GM23248 (cell line): Measurements from ENCODE around the gene INPP5D. TPM values are rescaled to one million over a fixed set of nuclear protein-coding genes. Genes with fewer than 3 reads are reported as not detected.
A peak's percentile ranks its signal among the peaks of the same experiment; 100 is the strongest.

Experiments
- DNase-seq: peaks from one replicate; pipeline ENCODE4 v3.0.0-alpha.2; 2015
- H2AFZ ChIP-seq: fragments of 200-600 bp; sonication (generic); 2 replicates; pipeline ENCODE4 v1.6.1; 2016; ENCODE audit warnings: antibody characterized with exemption
- H3F3A ChIP-seq: fragments of 200-600 bp; sonication (generic); 2 replicates; pipeline ENCODE4 v1.6.1; 2016; ENCODE audit warnings: mild to moderate bottlenecking, antibody characterized with exemption, mixed run types; ENCODE audit not compliant: insufficient read depth
- H3K27ac ChIP-seq: fragments of 200-600 bp; sonication (generic); 2 replicates; pipeline ENCODE4 v1.5.1; 2016; ENCODE audit warnings: mild to moderate bottlenecking
- H3K27me3 ChIP-seq: fragments of 200-600 bp; sonication (generic); replicated peaks from 2 replicates; pipeline ENCODE4 v1.6.1; 2016; ENCODE audit warnings: mild to moderate bottlenecking; ENCODE audit not compliant: insufficient read depth
- H3K36me3 ChIP-seq: fragments of 200-600 bp; sonication (generic); 2 replicates; pipeline ENCODE4 v1.6.1; 2016; ENCODE audit warnings: low read depth, mild to moderate bottlenecking
- H3K4me1 ChIP-seq: fragments of 200-600 bp; sonication (generic); 2 replicates; pipeline ENCODE4 v1.6.1; 2016; ENCODE audit warnings: mild to moderate bottlenecking; ENCODE audit not compliant: insufficient read depth
- H3K4me2 ChIP-seq: fragments of 200-600 bp; sonication (generic); one replicate; pipeline ENCODE4 v1.6.1; 2016; ENCODE audit warnings: mild to moderate bottlenecking; ENCODE audit not compliant: unreplicated experiment
- H3K4me3 ChIP-seq: fragments of 200-600 bp; sonication (generic); 2 replicates; pipeline ENCODE4 v1.5.1; 2016; ENCODE audit warnings: mild to moderate bottlenecking
- H3K79me2 ChIP-seq: fragments of 200-600 bp; sonication (generic); 2 replicates; pipeline ENCODE4 v1.6.1; 2016; ENCODE audit warnings: mild to moderate bottlenecking; ENCODE audit not compliant: insufficient read depth
- H3K9ac ChIP-seq: fragments of 200-600 bp; sonication (generic); 2 replicates; pipeline ENCODE4 v1.6.1; 2016; ENCODE audit warnings: mild to moderate bottlenecking
- H3K9me2 ChIP-seq: fragments of 200-600 bp; sonication (generic); 2 replicates; pipeline ENCODE4 v1.6.1; 2016; ENCODE audit warnings: mixed run types, mild to moderate bottlenecking, moderate library complexity; ENCODE audit not compliant: insufficient read depth
- H3K9me3 ChIP-seq: fragments of 200-600 bp; sonication (generic); one replicate; pipeline ENCODE4 v1.6.1; 2017; ENCODE audit warnings: low read depth
- H4K20me1 ChIP-seq: fragments of 200-600 bp; sonication (generic); 2 replicates; pipeline ENCODE4 v1.6.0; 2016; ENCODE audit not compliant: insufficient read depth
- EZH2 ChIP-seq: fragments of 200-600 bp; sonication (generic); IDR thresholded peaks from 2 replicates; pipeline ENCODE4 v1.6.1; 2018; ENCODE audit warnings: antibody characterized with exemption, mild to moderate bottlenecking; ENCODE audit not compliant: insufficient read depth, poor library complexity, severe bottlenecking
- EZH2phosphoT487 ChIP-seq: fragments of 200-600 bp; sonication (generic); IDR thresholded peaks from 2 replicates; pipeline ENCODE4 v1.6.1; 2018; ENCODE audit warnings: antibody characterized with exemption, moderate library complexity, mild to moderate bottlenecking, low read depth; ENCODE audit not compliant: insufficient read depth
- WGBS, 2 experiments: methylation state at CpG; one replicate each; pipeline ENCODE4 v1.1.6; 2015 to 2017; ENCODE audit warnings: low lambda C conversion rate in 2 of 2, low coverage in 1 of 2; ENCODE audit errors: missing lambda C conversion rate in 2 of 2; 5-methylcytosine and 5-hydroxymethylcytosine counted together
- in situ Hi-C: fragments of 300-500 bp; cut with MboI; formaldehyde crosslinking; loops from 2 replicates; pipeline ENCODE4 v1.15.0; 2020
- polyA plus RNA-seq: library from polyadenylated mRNA; unstranded; fragments of >200 nt; fragmentation: Nextera tagmentation; extraction: Ambion mirVana; gene quantifications from 2 replicates; pipeline ENCODE4 v1.2.1, GENCODE V29; 2016
- total RNA-seq: library from RNA; depleted of rRNA; stranded (reverse); fragments of >200 nt; shearing (Covaris generic); gene quantifications from 2 replicates; pipeline ENCODE4 v1.2.3, GENCODE V29; 2014

Gene INPP5D
- total and polyA plus RNA-seq, 2 experiments from 2014 or later, result 0.23 TPM; not detected in 1

DNA sequence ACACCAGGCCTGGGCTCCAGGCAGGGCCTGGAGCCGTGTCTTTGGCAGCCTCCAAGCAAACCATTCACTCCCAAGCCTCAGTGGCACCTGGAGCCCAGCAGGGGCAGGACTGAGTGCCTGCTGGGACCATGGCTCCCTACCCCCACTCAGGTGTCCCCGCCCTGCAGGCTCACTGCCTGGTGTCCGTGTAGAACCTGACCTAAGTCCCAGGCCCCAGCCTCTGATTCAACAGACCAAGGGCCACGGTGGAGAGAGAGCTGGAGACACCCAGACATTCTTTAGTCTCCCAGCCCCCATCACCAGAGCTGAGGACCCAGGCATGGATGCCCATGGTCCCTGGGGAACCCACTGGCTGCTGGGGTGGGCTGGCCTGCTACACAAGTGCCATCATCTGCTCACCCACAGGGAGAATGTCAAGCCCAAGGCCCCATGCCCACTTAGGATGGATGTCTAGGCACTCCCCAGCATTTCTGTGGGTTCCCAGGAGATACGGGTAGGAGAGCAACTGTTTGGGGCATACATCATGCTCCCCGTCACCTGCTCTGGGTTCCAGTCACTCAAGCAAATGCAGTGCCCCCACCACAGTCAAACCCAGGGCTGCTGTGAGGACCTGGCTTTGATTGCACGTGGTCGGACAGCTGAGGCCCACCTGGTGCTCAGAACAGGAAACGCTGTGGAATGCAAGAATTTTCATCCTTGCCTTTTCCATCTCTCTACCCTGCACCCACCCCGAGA, 148.4 kb downstream of the INPP5D start:
- TF ChIP-seq EZH2 (no peak), EZH2phosphoT487 (no peak)
- Histone ChIP-seq H3K27me3 (peaks cover 35% of the 10 kb centered on the region), H4K20me1 (no peaks in the 10 kb centered on the region), H3K27ac (no peak overlapping the region), H3K9me3 (no peaks in the 10 kb centered on the region), H3F3A (no peaks in the 10 kb centered on the region), H3K9me2 (no peaks in the 10 kb centered on the region), H3K9ac (no peak overlapping the region), H2AFZ (no peak overlapping the region), H3K4me1 (0 out of 2 replicates have a peak, but pooled peaks cover 3% of the 10 kb centered on the region), H3K36me3 (no peaks in the 10 kb centered on the region), H3K4me2 (no peak overlapping the region), H3K4me3 (no peak overlapping the region), H3K79me2 (no peaks in the 10 kb centered on the region)
- in situ Hi-C loops, result no loop called here
- peak; percentile 11 for DNase-seq
- 62 to 63% methylated on average over 9 to 10 of the region's 10 CpGs for WGBS, 2 experiments

DNA sequence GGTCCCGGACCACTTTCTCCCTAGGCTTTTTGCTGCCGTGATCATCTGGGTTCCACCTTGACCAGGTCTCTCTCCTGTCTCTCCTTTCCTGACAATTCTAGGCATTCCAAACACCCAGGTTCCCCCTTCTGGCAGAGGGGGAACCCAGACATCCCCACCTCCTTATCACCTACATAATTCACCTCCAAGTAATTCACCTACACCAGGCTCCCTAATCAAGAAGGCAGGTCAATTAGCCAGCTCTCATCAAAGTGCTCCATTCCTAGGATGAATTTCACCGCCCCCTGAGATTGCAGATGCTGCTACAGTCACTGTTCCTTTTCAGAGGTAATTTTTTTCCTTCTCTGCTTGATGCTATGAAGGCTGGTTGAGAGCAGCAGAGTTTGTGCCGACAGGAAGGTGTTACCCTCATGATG, 149.0 kb downstream of the INPP5D start:
- 55 to 67% methylated on average over 4 of the region's 4 CpGs for WGBS, 2 experiments
- Histone ChIP-seq H3K27me3 (peaks cover 35% of the 10 kb centered on the region), H3K9me3 (no peaks in the 10 kb centered on the region), H4K20me1 (no peaks in the 10 kb centered on the region), H3K36me3 (no peaks in the 10 kb centered on the region), H3K9ac (no peak overlapping the region), H3K9me2 (no peaks in the 10 kb centered on the region), H3K79me2 (no peaks in the 10 kb centered on the region), H3F3A (no peaks in the 10 kb centered on the region), H2AFZ (no peak overlapping the region), H3K4me2 (no peak overlapping the region), H3K27ac (no peak overlapping the region), H3K4me3 (no peak overlapping the region), H3K4me1 (0 out of 2 replicates have a peak, but pooled peaks cover 3% of the 10 kb centered on the region)
- in situ Hi-C loops, result no loop called here
- no peak for DNase-seq
- TF ChIP-seq EZH2phosphoT487 (no peak), EZH2 (no peak)

- Histone ChIP-seq H3K4me1 (0 out of 2 replicates have a peak, but pooled peaks cover 3% of the 10 kb centered on the region), H3F3A (no peaks in the 10 kb centered on the region), H3K27me3 (peaks cover 35% of the 10 kb centered on the region), H4K20me1 (no peaks in the 10 kb centered on the region), H3K36me3 (no peaks in the 10 kb centered on the region), H2AFZ (no peak overlapping the region), H3K79me2 (no peaks in the 10 kb centered on the region), H3K9me2 (no peaks in the 10 kb centered on the region), H3K27ac (no peak overlapping the region), H3K4me2 (no peak overlapping the region), H3K4me3 (no peak overlapping the region), H3K9me3 (no peaks in the 10 kb centered on the region), H3K9ac (no peak overlapping the region)
- peak; percentile 26 for DNase-seq
- WGBS, 2 experiments, result 58% methylated on average over 9 to 10 of the region's 10 CpGs
- TF ChIP-seq EZH2 (no peak), EZH2phosphoT487 (no peak)
- in situ Hi-C loops, result no loop called here
These were observed 149.5 kb downstream of the INPP5D start for GRCh38 chr2:233209533-233210171.

GRCh38 chr2:233210281-233210680, 150.1 kb downstream of the INPP5D start:
- Histone ChIP-seq H3K36me3 (no peaks in the 10 kb centered on the region), H3F3A (no peaks in the 10 kb centered on the region), H3K4me2 (no peak overlapping the region), H3K4me3 (no peak overlapping the region), H3K9me2 (no peaks in the 10 kb centered on the region), H2AFZ (no peak overlapping the region), H3K27ac (no peak overlapping the region), H3K9me3 (no peaks in the 10 kb centered on the region), H3K27me3 (peaks cover 35% of the 10 kb centered on the region), H3K4me1 (0 out of 2 replicates have a peak, but pooled peaks cover 3% of the 10 kb centered on the region), H3K9ac (no peak overlapping the region), H4K20me1 (no peaks in the 10 kb centered on the region), H3K79me2 (no peaks in the 10 kb centered on the region)
- in situ Hi-C loops, result no loop called here
- no peak for TF ChIP-seq EZH2phosphoT487
- no peak for TF ChIP-seq EZH2
- no peak for DNase-seq
- 81 to 88% methylated on average over 8 of the region's 8 CpGs for WGBS, 2 experiments
